Measurements from ENCODE around the gene EIF4E2.
"Not testable (repeated sequence)": the region's sequence is repeated elsewhere in the genome, so short reads cannot be mapped to it uniquely, and the experiment has no call there.

The EIF4E2 gene

GRCh38 chr2:232530626-232531260 lies 19.7 kb upstream of the EIF4E2 start:
- H2AFZ ChIP-seq (ENCODE audit: low read length), result no peak overlapping the region
- H3K27me3 ChIP-seq (ENCODE audit: insufficient read depth, low read length), result peaks cover 11% of the 10 kb centered on the region; the same call in 1 of the 2 replicates
- H4K20me1 ChIP-seq (ENCODE audit: insufficient read depth, low read length), result no peaks in the 10 kb centered on the region
- H3K9me3 ChIP-seq (ENCODE audit: low read length), result no peaks in the 10 kb centered on the region
- no peak overlapping the region for H3K27ac ChIP-seq (ENCODE audit: low read depth, low read length, poor library complexity, severe bottlenecking)
- no peak for TF ChIP-seq EZH2 (IDR thresholded peaks at IDR 0.05; ENCODE audit: borderline replicate concordance, low read length)
- no peak for TF ChIP-seq CTCF (IDR thresholded peaks at IDR 0.05; ENCODE audit: low read length)
- H3K36me3 ChIP-seq (ENCODE audit: insufficient read depth, low read length), result no peaks in the 10 kb centered on the region
- peaks cover 8% of the 10 kb centered on the region for H3K4me1 ChIP-seq (ENCODE audit: insufficient read depth, low read length, severe bottlenecking)
- no peak overlapping the region for H3K9ac ChIP-seq (ENCODE audit: low read length)
- no peaks in the 10 kb centered on the region for H3K9me2 ChIP-seq (ENCODE audit: low read depth, low read length)
- no peaks in the 10 kb centered on the region for H3K79me2 ChIP-seq (ENCODE audit: insufficient read depth, low read length)
- H3F3A ChIP-seq (ENCODE audit: insufficient read depth, low read length), result no peaks in the 10 kb centered on the region
- H3K4me3 ChIP-seq (ENCODE audit: low read depth, low read length, poor library complexity, severe bottlenecking), result no peak overlapping the region
- H3K4me2 ChIP-seq (ENCODE audit: low read length), result no peak overlapping the region

- Histone ChIP-seq H3K27ac (ENCODE audit: low read depth, low read length, poor library complexity, severe bottlenecking) (no peak overlapping the region), H3K9ac (ENCODE audit: low read length) (no peak overlapping the region), H3K9me2 (ENCODE audit: low read depth, low read length) (no peaks in the 10 kb centered on the region), H3K79me2 (ENCODE audit: insufficient read depth, low read length) (no peaks in the 10 kb centered on the region), H4K20me1 (ENCODE audit: insufficient read depth, low read length) (no peaks in the 10 kb centered on the region), H3K4me1 (ENCODE audit: insufficient read depth, low read length, severe bottlenecking) (peaks cover 8% of the 10 kb centered on the region), H3K4me3 (ENCODE audit: low read depth, low read length, poor library complexity, severe bottlenecking) (no peak overlapping the region), H2AFZ (ENCODE audit: low read length) (no peak overlapping the region), H3K4me2 (ENCODE audit: low read length) (no peak overlapping the region), H3K36me3 (ENCODE audit: insufficient read depth, low read length) (no peaks in the 10 kb centered on the region), H3F3A (ENCODE audit: insufficient read depth, low read length) (no peaks in the 10 kb centered on the region), H3K9me3 (ENCODE audit: low read length) (no peaks in the 10 kb centered on the region), H3K27me3 (ENCODE audit: insufficient read depth, low read length) (peaks cover 15% of the 10 kb centered on the region; the same call in 1 of the 2 replicates)
- TF ChIP-seq EZH2 (IDR thresholded peaks at IDR 0.05; ENCODE audit: borderline replicate concordance, low read length) (no peak), CTCF (IDR thresholded peaks at IDR 0.05; ENCODE audit: low read length) (no peak)
These were observed 18.1 kb upstream of the EIF4E2 start for GRCh38 chr2:232532419-232532818.

GRCh38 chr2:232532821-232533220 lies 17.7 kb upstream of the EIF4E2 start:
- not testable (repeated sequence) for H4K20me1 ChIP-seq (ENCODE audit: insufficient read depth, low read length); H3K9me2 ChIP-seq (ENCODE audit: low read depth, low read length); H2AFZ ChIP-seq (ENCODE audit: low read length); H3K4me1 ChIP-seq (ENCODE audit: insufficient read depth, low read length, severe bottlenecking); H3K9ac ChIP-seq (ENCODE audit: low read length); H3K9me3 ChIP-seq (ENCODE audit: low read length); H3F3A ChIP-seq (ENCODE audit: insufficient read depth, low read length); H3K36me3 ChIP-seq (ENCODE audit: insufficient read depth, low read length); H3K79me2 ChIP-seq (ENCODE audit: insufficient read depth, low read length); H3K4me3 ChIP-seq (ENCODE audit: low read depth, low read length, poor library complexity, severe bottlenecking); H3K27ac ChIP-seq (ENCODE audit: low read depth, low read length, poor library complexity, severe bottlenecking); H3K4me2 ChIP-seq (ENCODE audit: low read length)
- H3K27me3 ChIP-seq (ENCODE audit: insufficient read depth, low read length), result peaks cover 15% of the 10 kb centered on the region; the same call in 1 of the 2 replicates

Measured in OCI-LY1 (cell line).